ENCODE data around the gene B3GALNT2. TPM values are rescaled to one million over a fixed set of nuclear protein-coding genes. Genes with fewer than 3 reads are reported as not detected.

The B3GALNT2 gene
- total RNA-seq, 4 donors from 2014 or later, result 63.3 to 73.1 (median 70.6) TPM

DNA sequence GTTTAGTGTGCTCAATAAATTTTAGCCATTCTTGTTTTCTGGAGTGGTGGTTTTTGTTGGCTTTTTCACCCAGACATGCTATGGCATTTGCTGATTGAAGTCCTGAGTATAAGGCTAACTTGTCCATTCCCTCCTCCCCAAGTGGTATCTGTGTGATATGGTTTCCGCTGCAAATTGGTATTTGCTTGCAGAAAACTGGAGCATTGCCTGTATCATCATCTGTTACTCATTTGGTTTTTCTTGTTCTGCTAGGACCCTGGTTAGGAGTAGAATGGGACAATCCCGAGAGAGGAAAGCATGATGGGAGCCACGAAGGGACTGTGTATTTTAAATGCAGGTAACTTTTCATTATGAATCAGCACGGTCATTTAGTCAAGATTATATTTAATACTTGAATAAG lies 103.0 kb downstream of the B3GALNT2 start:
- 87 to 92% methylated on average over 3 to 4 of the region's 4 CpGs for WGBS, 2 donors (ENCODE audit: low coverage in 1 of 2)
- no peaks in the 10 kb centered on the region for H3K9me3 ChIP-seq
- H3K27me3 ChIP-seq, result no peaks in the 10 kb centered on the region
- H3K4me1 ChIP-seq, result no peaks in the 10 kb centered on the region
- no peak overlapping the region for H3K4me3 ChIP-seq
- TF ChIP-seq EP300 (IDR thresholded peaks at IDR 0.05) (no peak), POLR2A (IDR thresholded peaks at IDR 0.05) (no peak), POLR2AphosphoS5 (IDR thresholded peaks at IDR 0.05) (no peak)
- TF ChIP-seq, protein P1, sequence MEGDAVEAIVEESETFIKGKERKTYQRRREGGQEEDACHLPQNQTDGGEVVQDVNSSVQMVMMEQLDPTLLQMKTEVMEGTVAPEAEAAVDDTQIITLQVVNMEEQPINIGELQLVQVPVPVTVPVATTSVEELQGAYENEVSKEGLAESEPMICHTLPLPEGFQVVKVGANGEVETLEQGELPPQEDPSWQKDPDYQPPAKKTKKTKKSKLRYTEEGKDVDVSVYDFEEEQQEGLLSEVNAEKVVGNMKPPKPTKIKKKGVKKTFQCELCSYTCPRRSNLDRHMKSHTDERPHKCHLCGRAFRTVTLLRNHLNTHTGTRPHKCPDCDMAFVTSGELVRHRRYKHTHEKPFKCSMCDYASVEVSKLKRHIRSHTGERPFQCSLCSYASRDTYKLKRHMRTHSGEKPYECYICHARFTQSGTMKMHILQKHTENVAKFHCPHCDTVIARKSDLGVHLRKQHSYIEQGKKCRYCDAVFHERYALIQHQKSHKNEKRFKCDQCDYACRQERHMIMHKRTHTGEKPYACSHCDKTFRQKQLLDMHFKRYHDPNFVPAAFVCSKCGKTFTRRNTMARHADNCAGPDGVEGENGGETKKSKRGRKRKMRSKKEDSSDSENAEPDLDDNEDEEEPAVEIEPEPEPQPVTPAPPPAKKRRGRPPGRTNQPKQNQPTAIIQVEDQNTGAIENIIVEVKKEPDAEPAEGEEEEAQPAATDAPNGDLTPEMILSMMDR (IDR thresholded peaks at IDR 0.05), result no peak
- H3K36me3 ChIP-seq, result peaks cover 0 to 16% of the 10 kb centered on the region in 2 donors
- H3K27ac ChIP-seq, result no peak overlapping the region
- no peak for ATAC-seq

Small RNA genes lying within 50 kb of the gene (small RNA-seq; reads per million reads assigned to genes)
- gene MTCO3P46 (0 reads per million in 4 donors), gene MTND4LP21 (0 reads per million in 4 donors), gene RPS21P1 (0 to 0.09 (median 0) reads per million in 4 donors)

Other genes starting within 250 kb of the B3GALNT2 start
- gene ARID4B, start 176.3 kb downstream of the B3GALNT2 start, total RNA-seq, result 10 to 100 TPM; 26.7 to 49.2 (median 39.1) TPM
- gene GGPS1, start 175.9 kb downstream of the B3GALNT2 start, total RNA-seq, result 10 to 100 TPM; 30.5 to 36.2 (median 31.3) TPM
- gene TBCE, start 137.0 kb downstream of the B3GALNT2 start, total RNA-seq, result 10 to 100 TPM; 13.9 to 22.7 (median 15.4) TPM
- under 1 TPM in 3 of 4 donors, not detected in 1; 0.40 to 0.73 (median 0.52) TPM for gene GNG4, start 145.3 kb upstream of the B3GALNT2 start, total RNA-seq

Data from gastroesophageal sphincter (tissue), 4 donors.